Subcutaneous abdominal adipose tissue (tissue), 5 donors: ENCODE data around the gene MAPKAP1.

Experiments
- H3K27ac ChIP-seq: one replicate; pipeline ENCODE4 v1.7.0; 2013; ENCODE audit warnings: low read depth, mild to moderate bottlenecking, inconsistent platforms, low read length, moderate library complexity
- H3K27me3 ChIP-seq, 5 donors: one replicate each; pipeline ENCODE4 v1.7.0; 2013; ENCODE audit warnings: low read length in 5 of 5, inconsistent platforms in 1 of 5; ENCODE audit not compliant: control insufficient read depth in 5 of 5, insufficient read depth in 4 of 5
- H3K36me3 ChIP-seq, 5 donors: one replicate each; pipeline ENCODE4 v1.7.0; 2013; ENCODE audit warnings: low read length in 5 of 5; ENCODE audit not compliant: control insufficient read depth in 5 of 5, insufficient read depth in 5 of 5
- H3K4me1 ChIP-seq, 5 donors: one replicate each; pipeline ENCODE4 v1.7.0; 2013; ENCODE audit warnings: low read length in 5 of 5, mild to moderate bottlenecking in 3 of 5, moderate library complexity in 1 of 5; ENCODE audit not compliant: control insufficient read depth in 5 of 5, insufficient read depth in 5 of 5
- H3K4me3 ChIP-seq, 5 donors: one replicate each; pipeline ENCODE4 v1.7.0; 2013; ENCODE audit warnings: low read length in 5 of 5, low read depth in 1 of 5
- H3K9ac ChIP-seq, 5 donors: one replicate each; pipeline ENCODE4 v1.7.0; 2013; ENCODE audit warnings: low read length in 5 of 5, mild to moderate bottlenecking in 4 of 5, moderate library complexity in 3 of 5
- H3K9me3 ChIP-seq, 5 donors: one replicate each; pipeline ENCODE4 v1.7.0; 2013; ENCODE audit warnings: low read length in 5 of 5; ENCODE audit not compliant: control insufficient read depth in 5 of 5
- donor health status: healthy.
- donor health status: healthy.
- donor health status: healthy.
- donor health status: healthy.
- donor health status: healthy.

Gene MAPKAP1

DNA sequence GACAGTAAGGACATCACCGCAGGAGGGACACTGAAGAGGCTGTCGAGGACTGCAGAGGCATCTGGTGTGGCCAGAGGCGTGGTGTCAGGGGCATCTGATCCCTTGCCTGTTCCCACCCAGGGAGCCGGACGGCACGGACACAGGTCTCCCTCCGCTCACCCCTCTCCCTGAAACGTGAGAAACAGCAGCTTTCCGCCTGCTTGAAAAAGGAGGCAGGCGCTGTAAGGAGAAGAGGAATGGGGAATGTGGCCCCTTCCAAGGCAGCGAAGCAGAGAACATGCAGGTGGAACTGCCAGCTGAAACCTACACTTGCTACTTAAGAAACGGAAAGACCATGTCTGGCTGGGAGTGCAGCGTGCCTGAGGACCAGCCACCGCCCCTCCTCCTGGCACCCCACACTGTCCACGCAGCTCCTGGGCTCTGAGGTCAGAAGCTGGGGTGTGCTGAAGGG lies 269.2 kb downstream of the MAPKAP1 start:
- peak overlapping the region in 1 of 5 donors; percentile 14 for H3K9ac ChIP-seq
- H3K4me1 ChIP-seq = peaks cover 0 to 7% (median 4%) of the 10 kb centered on the region in 5 donors
- no peak overlapping the region for H3K27ac ChIP-seq
- no peaks in the 10 kb centered on the region for H3K27me3 ChIP-seq
- no peak overlapping the region for H3K4me3 ChIP-seq
- no peaks in the 10 kb centered on the region for H3K9me3 ChIP-seq
- H3K36me3 ChIP-seq = peaks cover 0 to 58% (median 39%) of the 10 kb centered on the region in 5 donors

DNA sequence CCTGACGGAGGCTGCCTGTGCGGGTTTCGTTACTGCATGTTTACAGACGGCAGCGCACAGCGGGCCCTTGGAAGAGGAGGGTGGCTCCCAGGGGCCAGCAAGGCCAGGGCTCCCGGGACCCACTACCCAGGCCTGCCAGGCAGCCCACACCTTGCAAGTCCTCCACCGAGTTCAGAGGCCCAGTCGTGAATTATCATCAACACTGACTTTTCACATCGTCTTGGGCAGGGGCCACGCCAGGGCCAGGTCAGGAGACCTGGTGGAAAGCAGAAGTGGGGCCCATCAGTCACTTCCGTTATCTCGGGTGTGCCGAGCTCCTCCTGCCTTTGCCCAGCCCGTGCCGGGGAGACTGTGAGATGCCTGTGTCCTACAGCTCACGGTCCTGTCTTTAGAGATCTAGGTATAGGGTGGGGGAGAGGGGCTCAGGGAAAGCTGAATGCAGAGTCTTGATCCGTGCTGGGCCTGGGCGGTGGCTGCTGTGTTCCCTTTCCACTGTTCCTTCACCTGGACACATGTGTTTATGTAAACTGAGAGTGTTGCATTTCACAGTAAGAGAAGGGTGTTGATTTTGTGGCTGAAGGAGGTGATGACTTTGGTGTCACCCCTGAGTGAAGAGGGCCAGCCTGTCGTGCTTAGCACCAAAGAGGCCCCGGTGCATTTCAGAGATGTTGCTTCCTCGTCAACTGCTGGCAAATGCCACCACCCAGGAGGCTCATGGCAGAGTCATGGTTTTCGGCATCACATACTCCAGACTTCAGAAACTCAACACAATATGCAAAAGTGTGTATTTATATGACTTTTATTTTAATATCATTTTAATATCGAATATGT lies 270.2 kb downstream of the MAPKAP1 start:
- no peaks in the 10 kb centered on the region for H3K9me3 ChIP-seq
- H3K36me3 ChIP-seq = peaks cover 0 to 58% (median 36%) of the 10 kb centered on the region in 5 donors
- no peak overlapping the region for H3K9ac ChIP-seq
- H3K27me3 ChIP-seq = no peaks in the 10 kb centered on the region
- peaks cover 0 to 7% (median 4%) of the 10 kb centered on the region in 5 donors for H3K4me1 ChIP-seq
- H3K4me3 ChIP-seq = no peak overlapping the region
- H3K27ac ChIP-seq = no peak overlapping the region

DNA sequence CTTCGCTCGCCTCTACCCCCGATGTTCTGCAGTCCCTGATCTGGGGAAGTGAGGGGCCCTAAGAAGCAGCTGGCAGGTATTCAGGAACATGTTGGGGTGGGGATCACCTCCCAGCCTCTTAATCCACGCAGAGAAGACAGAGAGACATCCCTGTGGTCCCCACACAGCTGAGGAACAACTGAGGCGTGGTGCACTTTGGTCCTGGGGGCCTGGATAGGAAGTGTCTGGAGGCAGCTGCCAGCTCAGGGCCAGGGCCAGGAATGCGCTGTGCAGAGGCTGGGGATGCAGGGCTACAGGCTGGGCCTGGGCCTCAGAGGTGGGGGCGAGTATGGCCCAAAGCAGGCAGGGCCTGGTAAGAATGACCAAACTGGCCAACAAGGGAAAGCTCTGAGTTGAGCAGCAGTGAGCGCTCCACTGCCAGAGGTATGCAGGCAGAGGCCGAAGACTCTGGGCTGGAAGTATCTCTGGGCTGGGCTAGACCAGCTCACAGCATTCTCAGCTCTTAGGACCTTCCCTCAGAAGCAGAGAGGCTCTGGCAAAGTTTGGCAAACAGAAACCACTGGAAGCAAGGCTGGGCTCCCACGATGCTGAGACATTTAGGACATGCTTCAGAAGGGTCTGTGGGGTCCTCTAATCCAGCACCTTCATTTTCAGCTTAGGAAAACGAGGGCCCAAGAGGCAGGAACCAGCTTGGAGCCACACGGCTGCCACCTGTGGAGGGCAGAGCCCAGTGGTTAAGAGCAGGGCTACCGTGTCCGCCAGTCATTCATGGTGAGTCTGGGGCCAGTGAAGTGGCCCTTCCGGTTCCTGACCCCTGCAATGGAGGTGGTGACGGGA lies 271.0 kb downstream of the MAPKAP1 start:
- Histone ChIP-seq H3K36me3 (peaks cover 0 to 51% (median 36%) of the 10 kb centered on the region in 5 donors), H3K4me1 (peaks cover 0 to 7% (median 4%) of the 10 kb centered on the region in 5 donors), H3K4me3 (no peak overlapping the region), H3K9ac (no peak overlapping the region), H3K27me3 (no peaks in the 10 kb centered on the region), H3K27ac (no peak overlapping the region), H3K9me3 (no peaks in the 10 kb centered on the region)

DNA sequence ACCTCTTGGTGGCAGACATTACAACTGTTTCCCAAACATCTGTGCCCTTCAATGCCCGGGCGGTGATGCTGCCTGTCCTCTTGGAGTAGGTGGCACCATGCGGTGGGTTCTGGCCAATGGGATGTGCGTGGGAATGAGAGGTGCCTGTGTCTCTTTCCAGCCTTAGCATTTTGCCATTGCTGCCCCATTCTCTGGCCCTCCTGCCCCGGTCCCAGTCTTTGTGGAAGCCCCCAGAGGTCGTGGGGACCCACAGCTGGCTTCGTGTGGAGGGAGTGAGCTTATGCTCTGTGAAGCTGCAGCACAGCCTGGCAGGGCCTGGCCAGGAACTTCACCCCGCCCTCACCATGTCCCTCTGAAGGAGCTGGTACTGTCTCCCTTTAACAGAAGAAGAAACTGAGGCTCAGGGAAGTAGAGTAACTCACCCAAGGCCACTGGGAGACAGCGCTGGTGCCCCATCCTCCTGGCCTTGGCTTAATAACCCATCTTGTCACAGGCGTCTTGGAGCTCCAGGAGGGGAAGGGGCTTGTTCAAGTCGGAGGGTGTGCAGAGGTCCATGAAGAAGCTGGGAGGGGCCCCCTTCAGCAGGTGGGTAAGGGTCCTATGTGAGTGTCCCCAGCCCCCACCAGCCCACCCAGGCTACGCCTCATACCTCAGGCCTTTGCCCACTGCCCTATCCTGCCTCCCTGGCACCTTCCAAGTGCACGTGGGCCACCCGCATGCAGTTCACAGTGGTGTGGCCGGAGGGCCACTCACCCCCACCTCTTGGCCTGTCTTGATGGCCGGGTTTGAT lies 271.8 kb downstream of the MAPKAP1 start:
- no peaks in the 10 kb centered on the region for H3K27me3 ChIP-seq
- no peaks in the 10 kb centered on the region for H3K9me3 ChIP-seq
- peaks cover 0 to 4% (median 0%) of the 10 kb centered on the region in 5 donors for H3K4me1 ChIP-seq
- H3K36me3 ChIP-seq = peaks cover 0 to 43% (median 33%) of the 10 kb centered on the region in 5 donors
- H3K9ac ChIP-seq = no peak overlapping the region
- no peak overlapping the region for H3K27ac ChIP-seq
- no peak overlapping the region for H3K4me3 ChIP-seq

DNA sequence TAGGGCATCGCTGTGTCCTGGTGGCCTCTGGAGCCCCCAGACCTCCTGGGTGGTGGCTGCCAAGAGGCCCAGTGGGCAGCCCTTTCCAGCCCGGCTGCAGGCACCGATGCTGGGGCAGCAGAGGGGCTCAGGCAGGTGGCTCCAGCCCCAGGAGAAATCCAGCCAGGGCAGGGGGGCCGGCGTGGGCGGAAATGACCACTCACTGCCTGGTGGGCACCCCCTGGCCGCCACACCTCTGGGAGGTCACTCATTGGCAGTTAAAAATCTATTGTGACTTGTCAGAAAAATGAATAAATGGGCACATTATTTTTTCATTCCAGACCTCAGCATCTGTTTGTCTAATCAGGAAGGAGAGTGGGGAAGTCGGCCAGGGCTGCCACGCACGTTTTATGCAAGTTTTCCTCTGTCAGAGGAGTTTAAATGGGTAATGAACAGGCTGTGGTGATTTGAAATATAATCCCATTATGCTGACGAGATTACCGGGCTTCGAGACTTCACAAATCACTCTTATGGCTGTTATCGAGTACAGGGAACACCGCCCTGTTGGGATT lies 273.5 kb downstream of the MAPKAP1 start:
- Histone ChIP-seq H3K4me1 (peaks cover 0 to 4% (median 0%) of the 10 kb centered on the region in 5 donors), H3K27me3 (peaks cover 0 to 5% (median 0%) of the 10 kb centered on the region in 5 donors), H3K9ac (no peak overlapping the region), H3K27ac (no peak overlapping the region), H3K36me3 (peaks cover 0 to 27% (median 17%) of the 10 kb centered on the region in 5 donors), H3K4me3 (no peak overlapping the region), H3K9me3 (no peaks in the 10 kb centered on the region)

DNA sequence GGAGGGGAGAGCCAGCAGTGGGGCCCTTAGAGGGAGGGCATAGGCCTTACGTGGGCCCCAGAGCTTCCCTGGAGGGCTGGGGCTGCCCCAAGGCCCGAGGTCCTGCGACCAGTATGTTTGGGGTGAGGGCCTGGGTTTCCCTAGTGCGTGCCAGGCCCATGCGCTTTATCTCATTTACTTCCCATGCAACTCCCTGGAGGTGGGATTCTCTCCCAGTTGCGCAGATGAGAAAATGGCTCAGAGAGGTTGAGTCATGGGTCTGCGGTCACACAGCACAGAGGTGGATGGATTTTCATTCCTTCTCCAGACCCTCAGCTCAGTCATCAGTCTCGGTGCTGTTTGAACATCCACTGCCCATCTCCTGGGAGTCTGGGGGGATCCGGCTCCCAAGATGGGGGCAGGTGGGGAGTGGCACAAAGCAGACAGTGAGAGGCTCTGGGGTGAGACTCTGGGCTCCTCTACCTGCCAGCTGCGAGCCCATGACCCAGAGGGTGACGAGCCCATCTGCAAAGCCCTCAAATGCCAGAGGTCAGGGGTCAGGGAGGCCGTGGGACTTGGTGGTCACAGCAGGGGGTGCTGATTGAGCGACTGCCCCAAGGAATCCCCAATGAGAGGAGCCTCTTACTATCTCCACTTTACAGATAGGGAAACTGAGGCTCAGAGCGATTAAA lies 274.2 kb downstream of the MAPKAP1 start:
- H3K36me3 ChIP-seq = peaks cover 0 to 20% (median 12%) of the 10 kb centered on the region in 5 donors
- H3K27ac ChIP-seq = no peak overlapping the region
- no peak overlapping the region for H3K4me3 ChIP-seq
- no peaks in the 10 kb centered on the region for H3K9me3 ChIP-seq
- H3K27me3 ChIP-seq = peaks cover 0 to 5% (median 0%) of the 10 kb centered on the region in 5 donors
- H3K9ac ChIP-seq = no peak overlapping the region
- H3K4me1 ChIP-seq = peaks cover 0 to 4% (median 0%) of the 10 kb centered on the region in 5 donors

DNA sequence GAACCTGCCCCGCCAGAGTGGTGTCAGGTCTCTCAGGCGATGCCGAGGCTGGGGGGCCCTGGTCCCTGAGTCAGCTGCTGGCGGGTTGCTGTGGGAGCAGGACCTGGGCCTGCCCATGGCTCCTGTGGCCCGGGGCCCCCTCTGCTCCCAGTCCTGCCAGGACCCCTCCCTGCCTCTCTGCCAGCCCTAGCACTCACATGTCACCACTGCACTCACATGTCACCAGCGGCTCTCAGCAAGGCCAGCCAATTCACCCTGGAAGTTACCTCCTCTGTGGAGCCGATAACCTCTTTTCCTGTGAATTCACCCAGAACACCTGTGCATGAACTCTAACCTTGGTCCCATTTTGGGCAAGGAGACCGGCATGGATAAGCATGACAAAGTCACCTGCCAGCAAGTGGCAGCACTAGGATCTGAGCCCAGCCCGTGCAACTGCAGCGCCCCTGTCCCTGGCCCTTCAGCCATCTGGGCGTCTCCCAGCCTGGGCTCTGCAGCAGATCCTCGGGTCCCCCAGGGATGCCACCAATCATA lies 275.2 kb downstream of the MAPKAP1 start:
- Histone ChIP-seq H3K4me1 (peaks cover 0 to 4% (median 0%) of the 10 kb centered on the region in 5 donors), H3K36me3 (peaks cover 0 to 10% (median 3%) of the 10 kb centered on the region in 5 donors), H3K27ac (no peak overlapping the region), H3K27me3 (peaks cover 0 to 5% (median 0%) of the 10 kb centered on the region in 5 donors), H3K9me3 (no peaks in the 10 kb centered on the region), H3K9ac (no peak overlapping the region), H3K4me3 (no peak overlapping the region)

DNA sequence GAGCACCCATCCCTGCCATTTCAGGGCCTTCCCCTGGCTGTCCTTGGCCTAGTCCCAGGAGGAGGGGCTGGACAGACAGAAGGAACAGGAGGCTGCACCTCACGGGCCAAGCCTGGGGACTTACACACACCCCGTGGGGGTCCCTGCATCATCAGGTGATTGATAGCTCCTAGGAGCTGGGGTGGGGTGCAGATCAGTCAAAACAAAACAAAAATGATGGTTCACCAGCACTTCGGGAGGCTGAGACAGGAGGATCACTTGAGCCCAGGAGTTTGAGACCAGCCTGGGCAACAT lies 276.0 kb downstream of the MAPKAP1 start:
- H3K36me3 ChIP-seq = peaks cover 0 to 2% (median 0%) of the 10 kb centered on the region in 5 donors
- H3K27ac ChIP-seq = no peak overlapping the region
- no peaks in the 10 kb centered on the region for H3K9me3 ChIP-seq
- peaks cover 0 to 5% (median 0%) of the 10 kb centered on the region in 5 donors for H3K27me3 ChIP-seq
- no peak overlapping the region for H3K9ac ChIP-seq
- H3K4me3 ChIP-seq = no peak overlapping the region
- peaks cover 0 to 4% (median 0%) of the 10 kb centered on the region in 5 donors for H3K4me1 ChIP-seq
